SK-N-MC (cell line): ENCODE results near the gene WDR47.

ENCODE experiments used
- EZH2 ChIP-seq: fragments of 200-600 bp; sonication (generic); IDR thresholded peaks from one replicate; pipeline ENCODE4 v1.6.1; 2017; ENCODE audit warnings: antibody characterized with exemption
- POLR2AphosphoS5 ChIP-seq: IDR thresholded peaks from 2 replicates; pipeline ENCODE4 v1.6.1; 2012; ENCODE audit warnings: mild to moderate bottlenecking, low read depth, low read length, borderline replicate concordance

- TF ChIP-seq EZH2 (no peak), POLR2AphosphoS5 (no peak)
Observed at GRCh38 chr1:108947871-108948525, 93.9 kb downstream of the WDR47 start.
